ENCODE measurements around the gene ADGRF5.

ADGRF5 gene

DNA sequence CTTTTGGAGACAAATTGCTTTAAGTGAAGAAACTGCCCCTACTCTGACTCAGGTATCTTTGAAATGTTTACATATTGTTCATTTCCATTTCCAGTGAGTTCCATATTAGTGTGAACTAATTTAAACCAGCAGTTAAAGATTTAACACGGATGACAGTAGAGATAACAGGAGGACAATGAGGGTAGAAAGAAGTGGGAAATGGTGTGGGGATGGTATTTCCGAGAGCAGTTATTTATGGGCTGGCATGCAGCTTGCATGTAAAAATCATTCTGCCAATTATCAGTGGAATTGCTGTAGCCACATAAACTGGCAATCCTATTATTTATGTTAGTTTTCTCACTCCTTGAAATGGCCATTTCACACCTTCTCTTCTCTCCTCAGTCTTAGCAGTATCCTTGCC is 8.6 kb upstream of the ADGRF5 start:
- Histone ChIP-seq H3K4me2 (ENCODE audit: low read length) (no peak overlapping the region), H3K27ac (ENCODE audit: low read depth, low read length) (no peak overlapping the region), H3K4me3 (ENCODE audit: low read length) (no peak overlapping the region), H3F3A (ENCODE audit: control insufficient read depth, insufficient read depth) (no peaks in the 10 kb centered on the region), H3K9me2 (replicated peaks; ENCODE audit: control insufficient read depth, low read length) (no peaks in the 10 kb centered on the region), H3K79me2 (ENCODE audit: control insufficient read depth, low read length) (no peaks in the 10 kb centered on the region), H3K27me3 (ENCODE audit: control insufficient read depth, low read length) (no peaks in the 10 kb centered on the region), H4K20me1 (ENCODE audit: control insufficient read depth, insufficient read depth, low read depth, low read length) (no peaks in the 10 kb centered on the region), H3K36me3 (ENCODE audit: control insufficient read depth, low read length) (no peaks in the 10 kb centered on the region), H3K9me3 (ENCODE audit: control insufficient read depth, insufficient read depth, low read length) (no peaks in the 10 kb centered on the region), H3K4me1 (ENCODE audit: control insufficient read depth, low read length) (no peaks in the 10 kb centered on the region)
- TF ChIP-seq, protein P1, sequence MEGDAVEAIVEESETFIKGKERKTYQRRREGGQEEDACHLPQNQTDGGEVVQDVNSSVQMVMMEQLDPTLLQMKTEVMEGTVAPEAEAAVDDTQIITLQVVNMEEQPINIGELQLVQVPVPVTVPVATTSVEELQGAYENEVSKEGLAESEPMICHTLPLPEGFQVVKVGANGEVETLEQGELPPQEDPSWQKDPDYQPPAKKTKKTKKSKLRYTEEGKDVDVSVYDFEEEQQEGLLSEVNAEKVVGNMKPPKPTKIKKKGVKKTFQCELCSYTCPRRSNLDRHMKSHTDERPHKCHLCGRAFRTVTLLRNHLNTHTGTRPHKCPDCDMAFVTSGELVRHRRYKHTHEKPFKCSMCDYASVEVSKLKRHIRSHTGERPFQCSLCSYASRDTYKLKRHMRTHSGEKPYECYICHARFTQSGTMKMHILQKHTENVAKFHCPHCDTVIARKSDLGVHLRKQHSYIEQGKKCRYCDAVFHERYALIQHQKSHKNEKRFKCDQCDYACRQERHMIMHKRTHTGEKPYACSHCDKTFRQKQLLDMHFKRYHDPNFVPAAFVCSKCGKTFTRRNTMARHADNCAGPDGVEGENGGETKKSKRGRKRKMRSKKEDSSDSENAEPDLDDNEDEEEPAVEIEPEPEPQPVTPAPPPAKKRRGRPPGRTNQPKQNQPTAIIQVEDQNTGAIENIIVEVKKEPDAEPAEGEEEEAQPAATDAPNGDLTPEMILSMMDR (IDR thresholded peaks at IDR 0.05; ENCODE audit: low read depth, low read length, poor library complexity, severe bottlenecking), result no peak
- TF ChIP-seq EZH2phosphoT487 (IDR thresholded peaks at IDR 0.05; ENCODE audit: borderline replicate concordance, low read length), result no peak

DNA sequence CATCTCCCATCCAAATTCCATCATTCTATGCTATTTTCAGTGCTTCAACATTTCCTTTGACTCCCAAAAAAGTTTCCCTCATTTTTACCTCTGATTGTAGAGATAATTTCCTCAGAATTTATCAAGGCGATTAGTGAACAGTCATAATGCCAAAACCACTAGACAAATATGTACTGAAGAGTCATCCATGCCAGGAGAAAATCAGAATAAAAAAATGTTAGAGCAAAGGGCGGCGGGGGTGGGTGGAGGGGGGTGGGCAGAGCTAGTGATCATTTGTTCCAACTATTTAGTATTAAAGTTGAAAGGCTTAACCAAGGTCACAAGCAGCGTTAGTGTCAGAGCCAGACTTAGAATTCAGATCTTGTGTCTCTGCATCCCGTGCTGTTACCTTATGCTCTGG is 5.3 kb upstream of the ADGRF5 start:
- H3K4me1 ChIP-seq (ENCODE audit: control insufficient read depth, low read length), result no peaks in the 10 kb centered on the region
- no peak overlapping the region for H3K4me2 ChIP-seq (ENCODE audit: low read length)
- H3K9me3 ChIP-seq (ENCODE audit: control insufficient read depth, insufficient read depth, low read length), result no peaks in the 10 kb centered on the region
- H3K79me2 ChIP-seq (ENCODE audit: control insufficient read depth, low read length), result no peaks in the 10 kb centered on the region
- H4K20me1 ChIP-seq (ENCODE audit: control insufficient read depth, insufficient read depth, low read depth, low read length), result no peaks in the 10 kb centered on the region
- TF ChIP-seq, protein P1 (IDR thresholded peaks at IDR 0.05; ENCODE audit: low read depth, low read length, poor library complexity, severe bottlenecking), result no peak
- no peak for TF ChIP-seq EZH2phosphoT487 (IDR thresholded peaks at IDR 0.05; ENCODE audit: borderline replicate concordance, low read length)
- no peak overlapping the region for H3K27ac ChIP-seq (ENCODE audit: low read depth, low read length)
- no peak overlapping the region for H3K4me3 ChIP-seq (ENCODE audit: low read length)
- H3K9me2 ChIP-seq (replicated peaks; ENCODE audit: control insufficient read depth, low read length), result no peaks in the 10 kb centered on the region
- H3F3A ChIP-seq (ENCODE audit: control insufficient read depth, insufficient read depth), result no peaks in the 10 kb centered on the region
- H3K36me3 ChIP-seq (ENCODE audit: control insufficient read depth, low read length), result no peaks in the 10 kb centered on the region
- H3K27me3 ChIP-seq (ENCODE audit: control insufficient read depth, low read length), result no peaks in the 10 kb centered on the region

DNA sequence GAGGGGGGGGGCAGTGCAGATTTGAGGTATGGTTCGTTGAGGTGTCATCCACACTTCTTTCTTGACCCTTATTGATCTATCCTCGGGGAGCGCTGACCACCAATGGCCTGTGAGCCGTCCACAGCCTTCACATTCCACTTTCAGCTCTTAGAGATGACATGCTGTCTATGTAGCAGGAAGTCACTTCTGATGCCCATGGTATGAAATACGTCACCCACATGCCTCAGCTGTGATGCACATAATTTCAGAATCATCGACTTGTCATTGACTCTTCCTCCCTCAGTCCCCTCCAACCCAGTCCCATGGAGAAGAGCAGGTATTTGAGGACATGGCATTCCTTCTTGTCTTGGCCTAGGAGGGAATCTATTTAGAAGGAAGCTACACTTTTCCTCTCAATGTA is 4.7 kb upstream of the ADGRF5 start:
- Histone ChIP-seq H3K9me3 (ENCODE audit: control insufficient read depth, insufficient read depth, low read length) (no peaks in the 10 kb centered on the region), H3K4me2 (ENCODE audit: low read length) (no peak overlapping the region), H3F3A (ENCODE audit: control insufficient read depth, insufficient read depth) (no peaks in the 10 kb centered on the region), H3K9me2 (replicated peaks; ENCODE audit: control insufficient read depth, low read length) (no peaks in the 10 kb centered on the region), H3K27me3 (ENCODE audit: control insufficient read depth, low read length) (no peaks in the 10 kb centered on the region), H3K4me1 (ENCODE audit: control insufficient read depth, low read length) (no peaks in the 10 kb centered on the region), H3K36me3 (ENCODE audit: control insufficient read depth, low read length) (no peaks in the 10 kb centered on the region), H3K27ac (ENCODE audit: low read depth, low read length) (no peak overlapping the region), H4K20me1 (ENCODE audit: control insufficient read depth, insufficient read depth, low read depth, low read length) (no peaks in the 10 kb centered on the region), H3K4me3 (ENCODE audit: low read length) (no peak overlapping the region), H3K79me2 (ENCODE audit: control insufficient read depth, low read length) (no peaks in the 10 kb centered on the region)
- TF ChIP-seq, protein P1 (IDR thresholded peaks at IDR 0.05; ENCODE audit: low read depth, low read length, poor library complexity, severe bottlenecking), result no peak
- TF ChIP-seq EZH2phosphoT487 (IDR thresholded peaks at IDR 0.05; ENCODE audit: borderline replicate concordance, low read length), result no peak
